KBM-7 (cell line): Measurements from ENCODE around the gene ZNF253.
A peak's percentile ranks its signal among the peaks of the same experiment; 100 is the strongest.
"Not testable (repeated sequence)": the region's sequence is repeated elsewhere in the genome, so short reads cannot be mapped to it uniquely, and the experiment has no call there.

ENCODE experiments used
- DNase-seq: peaks from one replicate; pipeline ENCODE4 v3.0.0-alpha.2; 2015
- in situ Hi-C: fragments of 300-500 bp; cut with MboI; formaldehyde crosslinking; loops from 2 replicates; pipeline ENCODE4 v1.14.3; 2020; ENCODE audit warnings: low sequenced_read_pairs, low pct_unique_long_range_greater_than_20kb, mixed read lengths

The ZNF253 gene

GRCh38 chr19:19884583-19884982 is 18.9 kb downstream of the ZNF253 start:
- no peak for DNase-seq
- in situ Hi-C loops = no loop called here

GRCh38 chr19:19892055-19892941 is 26.6 kb downstream of the ZNF253 start:
- in situ Hi-C loops, DNase-seq: not testable (repeated sequence)

GRCh38 chr19:19900139-19900728 is 34.6 kb downstream of the ZNF253 start:
- in situ Hi-C loops = no loop called here
- peak; percentile 21 for DNase-seq

- peak; percentile 1 for DNase-seq
- in situ Hi-C loops = no loop called here
Observed at GRCh38 chr19:19900729-19901444, 35.2 kb downstream of the ZNF253 start, which contains the start of gene ZNF93. TSS of gene ZNF93 (plus strand) at chr19:19900946. CDS start at chr19:19901089, 143 bp downstream.

- in situ Hi-C loops, DNase-seq: not testable (repeated sequence)
Observed at GRCh38 chr19:19907551-19907950, 41.9 kb downstream of the ZNF253 start.

GRCh38 chr19:19909654-19910053 is 44.0 kb downstream of the ZNF253 start:
- in situ Hi-C loops = no loop called here
- DNase-seq = no peak

GRCh38 chr19:19911150-19911549 is 45.5 kb downstream of the ZNF253 start:
- in situ Hi-C loops = no loop called here
- DNase-seq = no peak

- DNase-seq = no peak
- in situ Hi-C loops = no loop called here
Observed at GRCh38 chr19:19914596-19914995, 48.9 kb downstream of the ZNF253 start.

GRCh38 chr19:19930417-19930816 is 64.7 kb downstream of the ZNF253 start:
- DNase-seq = peak; percentile 68

GRCh38 chr19:19933432-19934314 is 68.0 kb downstream of the ZNF253 start:
- DNase-seq = not testable (repeated sequence)
- in situ Hi-C loops = loop anchor here (25.0 kb wide), 1 partner anchor 396 kb away; the partner anchor contains the start of genes CILP2 and YJEFN3

More at GRCh38 chr19:19930417-19930816, 64.7 kb downstream of the ZNF253 start:
- in situ Hi-C loops = loop anchor here (25.0 kb wide), 1 partner anchor 393 kb away; the partner anchor contains the start of genes CILP2 and YJEFN3

GRCh38 chr19:19937403-19937802 is 71.7 kb downstream of the ZNF253 start:
- in situ Hi-C loops = loop anchor here (25.0 kb wide), 1 partner anchor 400 kb away; the partner anchor contains the start of genes CILP2 and YJEFN3
- no peak for DNase-seq

GRCh38 chr19:19938449-19938848 is 72.8 kb downstream of the ZNF253 start:
- no peak for DNase-seq
- in situ Hi-C loops = loop anchor here (25.0 kb wide), 1 partner anchor 401 kb away; the partner anchor contains the start of genes CILP2 and YJEFN3

- no peak for DNase-seq
- in situ Hi-C loops = loop anchor here (25.0 kb wide), 1 partner anchor 407 kb away; the partner anchor contains the start of genes CILP2 and YJEFN3
Observed at GRCh38 chr19:19943848-19944582, 78.3 kb downstream of the ZNF253 start.
